Activated CD8-positive, alpha-beta memory T cell treated with anti-CD3 and anti-CD28 coated beads, Interleukin-2, amount 10 ng/mL, durations not matched to agents 7 days and 5 days (primary cell): ENCODE data around the gene LCE3B. TPM values are rescaled to one million over a fixed set of nuclear protein-coding genes. Genes with fewer than 3 reads are reported as not detected.
A peak's percentile ranks its signal among the peaks of the same experiment; 100 is the strongest.
"Not testable (repeated sequence)": the region's sequence is repeated elsewhere in the genome, so short reads cannot be mapped to it uniquely, and the experiment has no call there.

Experiments used
- ATAC-seq: fragments of 150-1000 bp; cut with Tn5 transposase; one replicate; pipeline ENCODE4 v1.10.0; 2021; ENCODE audit warnings: moderate library complexity
- CTCF ChIA-PET: fragments of 350-600 bp; sonication (Branson Sonifier 250); formaldehyde crosslinking; loops from one replicate; lab custom pipeline; 2021; ENCODE audit warnings: antibody characterized with exemption; lab: Charles Lee
- DNase-seq: peaks from one replicate; pipeline ENCODE4 v3.0.0-alpha.2; 2020
- H3K27ac Mint-ChIP-seq: one replicate; pipeline ENCODE4 v1.8.0; 2021; ENCODE audit warnings: mild to moderate bottlenecking, mixed read lengths
- H3K27me3 Mint-ChIP-seq: one replicate; pipeline ENCODE4 v1.8.0; 2021; ENCODE audit warnings: mixed read lengths
- H3K36me3 Mint-ChIP-seq: one replicate; pipeline ENCODE4 v1.8.0; 2021; ENCODE audit warnings: mild to moderate bottlenecking, mixed read lengths
- H3K4me1 Mint-ChIP-seq: one replicate; pipeline ENCODE4 v1.8.0; 2021; ENCODE audit warnings: mixed read lengths
- H3K4me3 Mint-ChIP-seq: one replicate; pipeline ENCODE4 v1.8.0; 2021; ENCODE audit warnings: mild to moderate bottlenecking, moderate library complexity, mixed read lengths
- H3K9me3 Mint-ChIP-seq: one replicate; pipeline ENCODE4 v1.8.0; 2022; ENCODE audit warnings: low read depth, mixed read lengths
- total RNA-seq, 2 experiments: library from RNA; stranded (reverse); gene quantifications; one replicate each; pipeline ENCODE4 v1.2.3, GENCODE V29; 2021

The LCE3B gene
- not detected for total RNA-seq

DNA sequence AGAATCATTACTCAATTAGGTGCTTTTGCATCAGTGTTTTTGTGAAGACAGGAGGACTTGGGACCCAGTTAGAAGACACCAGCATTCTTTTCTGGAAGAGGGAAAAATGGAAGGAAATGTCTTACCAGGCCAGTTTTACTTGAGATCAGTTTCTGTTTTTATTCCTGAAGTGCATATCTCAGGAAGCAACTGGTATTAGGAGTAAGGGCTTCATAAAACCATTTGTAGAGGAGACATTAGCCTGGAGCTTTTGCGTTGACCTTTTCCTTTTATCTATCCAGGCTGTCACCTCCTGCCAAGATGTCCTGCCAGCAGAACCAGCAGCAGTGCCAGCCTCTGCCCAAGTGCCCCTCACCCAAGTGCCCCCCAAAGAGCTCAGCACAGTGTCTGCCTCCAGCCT is at the start of gene LCE3B:
Gene LCE3B (plus strand): TSS at position 301 of the 400 bp plus-strand sequence. CDS start 0 bp downstream, at position 301.
- CTCF ChIA-PET = no interaction called here
- peaks cover 2% of the 10 kb centered on the region for H3K9me3 Mint-ChIP-seq
- no peaks in the 10 kb centered on the region for H3K4me1 Mint-ChIP-seq
- H3K36me3 Mint-ChIP-seq = no peaks in the 10 kb centered on the region
- ATAC-seq (no peak), DNase-seq (no peak)
- no peak within 1 kb of the TSS for H3K27ac Mint-ChIP-seq
- no peaks in the 10 kb centered on the region for H3K27me3 Mint-ChIP-seq
- no peak within 1 kb of the TSS for H3K4me3 Mint-ChIP-seq

GRCh38 chr1:152565115-152565514 is 48.5 kb upstream of the LCE3B start:
- no peak overlapping the region for H3K4me3 Mint-ChIP-seq
- peaks cover 17% of the 10 kb centered on the region for H3K27me3 Mint-ChIP-seq
- no peak for DNase-seq
- no peak overlapping the region for H3K27ac Mint-ChIP-seq
- ATAC-seq = no peak
- CTCF ChIA-PET = no interaction called here
- no peaks in the 10 kb centered on the region for H3K36me3 Mint-ChIP-seq
- no peaks in the 10 kb centered on the region for H3K9me3 Mint-ChIP-seq
- H3K4me1 Mint-ChIP-seq = peaks cover 8% of the 10 kb centered on the region

- CTCF ChIA-PET = no interaction called here
- DNase-seq = no peak
- H3K36me3 Mint-ChIP-seq = no peaks in the 10 kb centered on the region
- ATAC-seq = no peak
- no peak overlapping the region for H3K27ac Mint-ChIP-seq
- H3K27me3 Mint-ChIP-seq = peaks cover 19% of the 10 kb centered on the region
- no peaks in the 10 kb centered on the region for H3K9me3 Mint-ChIP-seq
- H3K4me3 Mint-ChIP-seq = no peak overlapping the region
- H3K4me1 Mint-ChIP-seq = peaks cover 8% of the 10 kb centered on the region
Measured at GRCh38 chr1:152565535-152566215, 47.9 kb upstream of the LCE3B start.

DNA sequence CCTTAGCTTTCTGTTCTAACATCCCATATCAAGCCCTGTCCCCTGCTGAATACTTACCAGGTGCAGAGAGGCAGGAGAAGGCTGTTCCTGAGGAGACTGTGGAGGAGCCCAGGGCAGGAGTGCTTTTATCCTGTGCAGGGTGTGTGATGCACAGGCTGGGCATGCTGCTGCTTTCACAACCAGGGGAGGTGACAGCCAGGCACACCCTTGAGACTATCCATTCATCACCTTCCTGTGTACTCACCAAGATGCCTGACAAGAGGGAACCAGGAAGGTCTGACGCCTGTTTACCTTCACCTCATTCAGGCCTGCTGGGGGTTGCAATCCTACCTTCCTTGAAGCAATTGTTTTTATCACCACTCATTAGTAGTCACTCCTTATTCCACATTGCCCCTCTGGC is 46.9 kb upstream of the LCE3B start, which contains the start of gene LCE3E:
Gene LCE3E (minus strand): TSS at position 100 of the 400 bp plus-strand sequence. CDS start 572 bp downstream, outside the sequence.
- Mint-ChIP-seq H3K36me3 (no peaks in the 10 kb centered on the region), H3K4me1 (peaks cover 8% of the 10 kb centered on the region), H3K27ac (no peak within 1 kb of the TSS), H3K9me3 (no peaks in the 10 kb centered on the region), H3K4me3 (no peak within 1 kb of the TSS), H3K27me3 (peaks cover 23% of the 10 kb centered on the region)
- DNase-seq = no peak
- ATAC-seq = no peak
- CTCF ChIA-PET = no interaction called here

DNA sequence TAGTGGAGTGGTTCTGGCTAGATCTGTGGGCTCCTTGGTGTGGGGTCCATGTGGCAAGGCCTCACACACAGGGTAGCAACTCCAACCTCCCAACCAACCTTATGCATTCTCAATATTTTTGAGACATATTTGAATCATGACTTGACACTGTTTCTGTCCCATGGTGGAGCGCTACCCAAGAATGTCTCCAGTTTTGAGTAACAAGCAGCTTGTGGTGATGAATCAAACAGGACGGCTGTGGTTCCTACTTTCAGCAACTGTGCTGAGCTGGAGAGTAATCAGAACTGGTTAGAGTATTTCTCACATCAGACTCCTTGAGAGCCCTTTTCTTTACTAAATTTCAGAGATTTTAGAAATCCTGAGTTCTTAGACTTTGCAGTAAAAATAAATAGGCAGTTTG is 36.4 kb upstream of the LCE3B start:
- Mint-ChIP-seq H3K4me3 (no peak overlapping the region), H3K4me1 (peaks cover 26% of the 10 kb centered on the region), H3K9me3 (no peaks in the 10 kb centered on the region), H3K36me3 (peaks cover 2% of the 10 kb centered on the region), H3K27ac (no peak overlapping the region), H3K27me3 (peaks cover 45% of the 10 kb centered on the region)
- peak; percentile 91 for ATAC-seq
- peak; percentile 70 for DNase-seq
- CTCF ChIA-PET = interaction anchor here (2.7 kb wide), 1 partner anchor 46 kb away, joined by 8 read pairs; the partner anchor contains the start of gene LCE3A

- H3K36me3 Mint-ChIP-seq, H3K4me3 Mint-ChIP-seq, H3K9me3 Mint-ChIP-seq, DNase-seq, H3K27ac Mint-ChIP-seq, ATAC-seq: not testable (repeated sequence)
- peaks cover 39% of the 10 kb centered on the region for H3K27me3 Mint-ChIP-seq
- CTCF ChIA-PET = interaction anchor here (1.4 to 2.7 kb wide), 2 partner anchors 44 to 397 kb away, joined by 3 to 8 read pairs; partner anchors contain the start of gene LCE3A
- peaks cover 26% of the 10 kb centered on the region for H3K4me1 Mint-ChIP-seq
Measured at GRCh38 chr1:152579526-152579925, 34.1 kb upstream of the LCE3B start.

DNA sequence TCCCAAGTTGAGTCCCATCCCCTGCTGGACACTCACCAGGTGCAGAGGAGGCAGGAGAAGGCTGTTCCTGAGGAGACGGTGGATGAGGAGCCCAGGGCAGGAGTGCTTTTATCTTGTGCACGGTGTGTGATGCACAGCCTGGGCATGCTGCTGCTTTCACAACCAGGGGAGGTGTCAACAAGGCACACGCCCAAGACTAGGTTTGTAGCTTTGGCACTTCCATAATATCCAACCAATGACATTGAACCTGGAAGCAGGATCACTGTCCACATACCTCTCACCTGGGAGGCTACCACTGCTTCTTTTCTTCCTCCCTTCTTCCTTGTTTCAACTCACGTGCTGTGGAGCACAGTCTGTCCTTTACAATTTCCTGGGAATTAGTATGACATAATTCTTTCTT is 33.2 kb upstream of the LCE3B start, which contains the start of gene LCE3D:
Gene LCE3D (minus strand): TSS at position 84 of the 400 bp plus-strand sequence. CDS start 580 bp downstream, outside the sequence.
- Mint-ChIP-seq H3K9me3 (no peaks in the 10 kb centered on the region), H3K4me1 (peaks cover 26% of the 10 kb centered on the region), H3K27me3 (peaks cover 33% of the 10 kb centered on the region), H3K4me3 (no peak within 1 kb of the TSS), H3K36me3 (peaks cover 2% of the 10 kb centered on the region), H3K27ac (no peak within 1 kb of the TSS)
- CTCF ChIA-PET = no interaction called here
- no peak for ATAC-seq
- DNase-seq = no peak

- DNase-seq = no peak
- no peak overlapping the region for H3K27ac Mint-ChIP-seq
- H3K4me1 Mint-ChIP-seq = peaks cover 15% of the 10 kb centered on the region
- H3K27me3 Mint-ChIP-seq = peaks cover 34% of the 10 kb centered on the region
- no peaks in the 10 kb centered on the region for H3K9me3 Mint-ChIP-seq
- ATAC-seq = no peak
- no peaks in the 10 kb centered on the region for H3K36me3 Mint-ChIP-seq
- CTCF ChIA-PET = no interaction called here
- no peak overlapping the region for H3K4me3 Mint-ChIP-seq
Measured at GRCh38 chr1:152582647-152583046, 31.0 kb upstream of the LCE3B start.

GRCh38 chr1:152585586-152585985 is 28.0 kb upstream of the LCE3B start:
- no peaks in the 10 kb centered on the region for H3K36me3 Mint-ChIP-seq
- DNase-seq = no peak
- H3K4me1 Mint-ChIP-seq = no peaks in the 10 kb centered on the region
- H3K4me3 Mint-ChIP-seq = no peak overlapping the region
- peaks cover 20% of the 10 kb centered on the region for H3K27me3 Mint-ChIP-seq
- no peaks in the 10 kb centered on the region for H3K9me3 Mint-ChIP-seq
- no peak for ATAC-seq
- H3K27ac Mint-ChIP-seq = no peak overlapping the region
- CTCF ChIA-PET = no interaction called here

DNA sequence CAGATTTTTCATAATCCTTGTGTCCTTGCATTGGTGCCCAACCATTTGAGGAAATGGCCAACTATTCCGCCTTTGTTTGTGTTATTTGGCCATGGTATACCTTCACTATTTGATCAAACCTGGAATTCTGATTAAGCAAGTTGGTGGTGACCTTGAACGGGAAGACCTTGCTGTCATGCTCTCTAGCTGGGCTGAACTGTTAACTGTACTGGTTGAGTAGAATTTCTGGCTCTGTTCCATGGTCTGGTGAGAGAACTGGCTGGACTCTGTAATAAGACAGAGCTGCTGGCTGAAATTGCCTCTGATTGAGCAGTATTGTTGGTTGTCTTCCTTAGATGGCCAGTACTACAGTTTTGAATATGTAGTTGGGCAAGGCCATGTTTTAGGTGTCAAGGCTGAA is 16.6 kb upstream of the LCE3B start:
- Mint-ChIP-seq H3K27me3 (peaks cover 2% of the 10 kb centered on the region), H3K4me3 (no peak overlapping the region), H3K4me1 (no peaks in the 10 kb centered on the region), H3K27ac (no peak overlapping the region), H3K36me3 (no peaks in the 10 kb centered on the region), H3K9me3 (no peaks in the 10 kb centered on the region)
- CTCF ChIA-PET = no interaction called here
- no peak for ATAC-seq
- DNase-seq = no peak

GRCh38 chr1:152599934-152600333 is 13.7 kb upstream of the LCE3B start, which contains the start of gene LCE3C:
LCE3C (plus strand) TSS chr1:152600234; CDS start chr1:152600732, 498 bp downstream.
- DNase-seq = no peak
- Mint-ChIP-seq H3K4me3 (no peak within 1 kb of the TSS), H3K9me3 (no peaks in the 10 kb centered on the region), H3K36me3 (no peaks in the 10 kb centered on the region), H3K27me3 (peaks cover 3% of the 10 kb centered on the region), H3K27ac (no peak within 1 kb of the TSS), H3K4me1 (no peaks in the 10 kb centered on the region)
- CTCF ChIA-PET = no interaction called here
- ATAC-seq = no peak

DNA sequence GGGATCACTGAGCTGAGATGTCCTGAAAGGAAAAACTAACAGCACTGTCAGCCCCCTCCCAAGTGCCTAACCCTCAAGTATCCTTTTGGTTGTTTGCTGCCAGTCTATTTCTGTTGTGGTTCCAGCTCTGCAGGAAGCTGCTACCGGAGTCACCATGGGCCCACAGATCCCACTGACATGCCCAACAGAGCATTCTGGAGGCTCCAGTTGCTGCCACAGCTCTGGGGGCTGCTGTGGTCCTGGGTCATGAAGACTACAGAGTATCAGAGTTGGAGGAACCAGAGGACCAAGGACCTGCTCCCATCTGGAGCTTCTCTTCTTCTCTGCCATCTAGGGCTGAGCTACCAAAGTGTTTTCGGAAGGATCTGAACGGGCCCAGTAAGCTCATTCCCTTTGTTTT is 8.4 kb downstream of the LCE3B start:
- peaks cover 19% of the 10 kb centered on the region for H3K27me3 Mint-ChIP-seq
- H3K27ac Mint-ChIP-seq = no peak overlapping the region
- peaks cover 4% of the 10 kb centered on the region for H3K9me3 Mint-ChIP-seq
- CTCF ChIA-PET = no interaction called here
- DNase-seq (no peak), ATAC-seq (no peak)
- no peak overlapping the region for H3K4me3 Mint-ChIP-seq
- H3K4me1 Mint-ChIP-seq = peaks cover 7% of the 10 kb centered on the region
- H3K36me3 Mint-ChIP-seq = no peaks in the 10 kb centered on the region

- CTCF ChIA-PET = interaction anchor here (2.2 kb wide), 1 partner anchor 45 kb away, joined by 8 read pairs; no protein-coding TSS in a partner anchor
- DNase-seq (peak; percentile 45), ATAC-seq (no peak)
- Mint-ChIP-seq H3K36me3 (no peaks in the 10 kb centered on the region), H3K4me1 (peaks cover 7% of the 10 kb centered on the region), H3K9me3 (peaks cover 4% of the 10 kb centered on the region), H3K4me3 (no peak within 1 kb of the TSS), H3K27ac (no peak within 1 kb of the TSS), H3K27me3 (peaks cover 19% of the 10 kb centered on the region)
Measured at GRCh38 chr1:152622803-152623202, 9.2 kb downstream of the LCE3B start, which contains the start of gene LCE3A. LCE3A (minus strand) TSS chr1:152623103; CDS start chr1:152623103, 0 bp downstream.
